D341Med (cell line): ENCODE measurements around the gene SLC9C1.

Experiments used
- DNase-seq: peaks from one replicate; pipeline ENCODE4 v3.0.0; 2012; ENCODE audit warnings: low spot score

SLC9C1 gene

DNA sequence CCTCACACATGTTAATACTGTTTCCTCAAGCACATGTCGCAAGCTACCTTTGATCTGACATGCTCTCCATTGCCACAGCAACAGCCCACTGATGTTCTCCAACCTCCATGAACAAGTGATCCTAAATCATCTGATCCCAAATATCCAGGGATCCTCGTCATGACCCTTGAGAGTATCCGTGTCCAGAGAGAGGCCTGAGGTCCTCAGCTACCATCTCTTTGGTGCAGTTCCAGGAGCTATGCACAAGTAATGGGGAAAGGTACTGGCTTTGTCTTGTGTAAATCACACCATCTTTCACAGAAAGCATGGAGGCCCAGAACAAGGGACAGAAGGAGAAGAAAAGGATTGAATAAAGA is 163.4 kb downstream of the SLC9C1 start:
- no peak for DNase-seq

- DNase-seq: no peak
Observed at GRCh38 chr3:112129925-112130637, 163.9 kb downstream of the SLC9C1 start.

- DNase-seq: no peak
Observed at GRCh38 chr3:112128843-112129727, 164.9 kb downstream of the SLC9C1 start.

DNA sequence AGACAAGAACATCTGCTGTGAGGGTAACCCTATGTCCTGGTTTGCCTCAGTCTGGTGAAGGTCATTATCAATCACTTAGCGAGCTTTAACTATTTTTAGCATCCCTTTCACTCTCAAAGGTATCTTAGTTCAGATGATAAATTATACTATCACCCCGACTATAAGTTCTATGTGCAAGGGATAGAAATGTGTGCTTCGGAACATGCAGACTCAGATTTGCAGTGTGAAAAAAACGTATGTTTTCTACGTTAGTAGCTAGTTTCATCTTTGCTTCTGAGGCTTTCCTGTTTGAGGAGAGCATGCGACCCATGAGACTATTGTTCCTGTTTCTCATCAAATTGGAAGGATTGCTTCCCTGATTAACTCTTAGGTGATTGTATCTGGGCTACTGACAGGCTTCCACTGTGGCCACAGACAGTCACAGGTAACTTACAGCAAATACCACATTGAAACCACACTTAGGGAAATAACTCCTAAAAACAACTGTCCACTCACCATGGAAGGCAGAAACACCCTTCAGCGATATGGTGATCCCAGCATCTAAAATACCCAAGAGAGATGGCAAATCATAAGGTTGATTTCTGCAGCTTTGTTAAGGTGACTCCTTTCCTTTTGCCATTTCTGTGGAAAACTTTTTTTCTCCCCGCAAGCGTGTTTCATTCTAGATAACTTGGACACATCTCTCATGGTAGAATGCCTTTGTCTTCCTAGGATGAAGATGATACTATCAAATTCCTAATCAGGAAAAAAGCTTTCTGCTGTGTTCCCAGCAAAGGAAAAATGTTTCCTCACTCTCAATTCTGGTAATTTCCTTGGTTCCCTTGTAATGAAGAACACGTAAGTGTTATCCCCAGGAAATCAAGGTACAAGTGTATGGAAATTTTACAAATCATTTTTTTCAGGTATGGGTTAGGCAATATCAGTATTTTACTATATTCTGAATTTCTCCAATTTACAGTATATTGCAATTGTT is 166.2 kb downstream of the SLC9C1 start:
- DNase-seq: no peak

DNA sequence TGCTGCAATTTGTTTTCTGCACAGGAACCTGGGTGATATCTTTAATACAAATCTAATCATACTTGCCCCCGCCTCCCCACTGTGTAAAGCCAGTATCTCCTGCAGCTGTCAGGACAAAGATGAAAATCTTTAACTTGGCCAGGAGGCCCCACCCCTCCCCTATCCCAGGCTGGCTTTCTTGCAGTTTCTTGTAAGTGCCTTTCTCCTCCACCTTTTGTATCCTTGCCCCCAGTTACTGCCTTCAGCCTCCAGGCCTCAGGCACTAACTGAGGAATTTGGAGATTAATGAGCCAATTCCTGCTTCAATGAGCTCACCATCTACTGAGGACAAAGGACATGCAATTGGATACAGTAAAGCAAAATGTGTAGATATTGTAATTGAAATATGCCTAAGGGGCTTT is 167.5 kb downstream of the SLC9C1 start:
- no peak for DNase-seq

DNA sequence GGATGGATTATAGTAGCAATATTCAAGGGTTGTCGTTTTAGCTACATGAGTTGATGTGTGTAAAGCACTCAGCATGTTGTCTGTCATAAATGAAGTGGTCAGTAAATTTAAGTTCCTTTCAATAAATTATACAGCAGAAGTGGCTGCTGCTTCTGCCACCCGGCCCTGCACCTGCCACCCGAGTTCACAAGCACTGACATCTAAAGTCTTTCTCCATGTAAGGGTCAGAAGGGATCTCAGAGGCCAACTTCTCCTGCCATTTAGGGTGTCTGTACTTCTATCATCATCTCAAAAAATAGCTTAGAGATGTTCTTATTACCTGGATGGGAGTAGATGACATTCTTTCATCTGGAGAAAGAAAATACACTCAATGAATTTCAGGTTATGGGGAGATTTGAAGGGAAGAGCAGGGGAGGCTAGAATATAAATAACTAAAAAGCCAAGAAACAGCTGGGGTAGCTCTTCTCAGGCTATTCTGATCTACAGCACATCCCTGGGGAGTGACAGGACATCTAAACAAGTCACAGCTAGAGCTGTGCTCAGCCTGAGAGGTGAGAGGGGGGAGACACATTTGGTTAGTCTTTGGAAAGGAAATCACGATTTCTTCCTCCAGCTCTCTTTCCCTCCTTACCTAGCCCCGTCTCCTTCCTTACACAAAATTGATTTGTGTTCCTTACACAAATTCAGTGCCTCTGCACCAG is 169.0 kb downstream of the SLC9C1 start:
- DNase-seq: no peak

- DNase-seq: no peak
Observed at GRCh38 chr3:112123548-112123947, 170.5 kb downstream of the SLC9C1 start.

GRCh38 chr3:112122870-112123269 is 171.1 kb downstream of the SLC9C1 start:
- DNase-seq: no peak

GRCh38 chr3:112121577-112122547 is 172.2 kb downstream of the SLC9C1 start:
- no peak for DNase-seq

DNA sequence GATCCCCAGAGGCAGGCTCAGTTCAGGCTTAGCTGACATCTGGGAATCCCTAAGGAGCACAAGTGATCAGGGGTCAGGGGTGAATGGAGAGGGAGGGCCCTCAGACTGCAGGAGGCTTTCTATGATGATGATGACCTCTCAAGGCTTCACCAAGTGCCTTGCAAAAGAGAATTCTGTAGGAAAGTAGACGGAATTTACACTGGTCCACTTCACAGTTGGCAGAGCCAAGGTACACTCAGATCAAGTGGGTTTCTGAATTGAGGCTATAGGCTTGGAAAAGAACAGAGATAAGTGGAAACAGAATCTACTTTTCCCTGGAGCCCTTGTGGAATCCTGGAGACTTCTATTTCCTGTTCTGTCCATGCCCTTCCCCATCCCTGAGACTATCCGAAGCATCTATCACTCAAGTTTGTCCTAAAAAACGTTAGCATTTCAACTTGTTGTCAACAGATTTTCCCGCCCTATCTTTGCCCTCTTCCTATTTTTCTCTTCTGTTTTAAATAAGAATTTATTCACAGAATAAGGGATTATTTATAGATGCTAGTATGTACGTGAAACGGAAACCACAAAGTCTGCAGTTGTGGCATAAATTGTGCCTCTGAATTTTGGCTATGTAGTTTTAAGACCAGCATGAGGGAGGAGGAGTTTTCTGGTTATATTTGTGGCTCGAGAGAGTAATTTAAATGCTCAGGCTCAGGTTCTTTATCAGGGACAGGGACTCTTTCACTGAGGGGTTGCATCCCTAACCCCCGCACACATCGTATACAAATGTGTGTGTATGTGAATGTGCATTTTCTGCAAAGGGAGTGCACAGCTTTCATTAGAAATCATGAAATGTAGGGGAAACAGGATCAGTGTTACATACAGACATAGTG is 173.8 kb downstream of the SLC9C1 start:
- no peak for DNase-seq

DNA sequence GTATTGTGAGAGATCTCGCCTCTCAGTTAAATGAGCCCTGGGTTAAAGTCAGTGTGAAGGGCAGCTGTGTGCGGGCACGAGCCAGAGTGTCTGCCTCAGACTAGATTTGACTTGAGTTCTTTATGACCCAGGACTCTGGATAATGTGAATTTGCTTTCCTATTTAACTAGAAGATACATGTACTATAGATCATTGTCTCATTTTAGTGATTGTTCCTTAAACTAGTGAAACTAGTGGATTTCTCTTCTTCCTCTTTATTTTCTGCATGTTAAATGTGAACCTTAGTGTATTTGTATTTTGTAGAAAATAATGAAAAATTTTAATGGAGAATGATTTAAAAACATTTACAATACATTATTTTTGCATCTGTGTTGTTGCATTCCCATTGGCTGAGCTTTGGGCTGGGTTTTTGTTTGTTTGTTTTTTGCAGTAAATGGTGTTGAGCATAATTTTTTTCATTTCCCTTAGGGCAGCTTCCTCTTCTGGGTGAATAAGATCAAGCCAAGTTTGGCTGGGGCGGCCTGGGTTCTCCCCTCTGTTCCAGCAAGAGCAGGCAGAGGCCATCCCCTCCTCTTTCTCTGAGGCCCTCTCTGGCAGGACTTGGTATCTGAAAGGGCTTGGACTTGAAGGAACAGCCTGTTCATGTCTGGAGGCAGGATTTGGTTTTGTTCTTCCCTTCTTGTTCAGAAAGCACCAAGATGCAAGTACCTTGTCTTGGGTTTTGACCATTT is 176.0 kb downstream of the SLC9C1 start:
- DNase-seq: no peak

DNA sequence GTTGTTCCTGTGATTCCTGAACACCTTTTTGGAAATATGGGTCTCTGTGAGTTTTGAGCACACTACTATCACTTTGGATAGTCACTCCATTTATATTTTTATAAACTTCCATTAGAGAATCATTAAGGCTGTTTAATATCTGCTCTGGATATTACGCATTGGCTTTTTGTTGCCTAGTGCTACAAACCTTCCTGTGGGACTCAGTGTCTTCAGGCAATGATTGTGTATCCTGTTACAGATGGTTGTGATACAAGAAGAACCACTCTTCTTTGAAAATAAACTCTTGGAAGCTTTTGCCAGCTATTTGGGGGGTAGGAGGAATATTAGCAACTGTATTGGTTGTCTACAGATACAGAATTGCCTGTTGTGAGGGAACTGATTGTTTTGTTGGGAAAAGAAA is 176.6 kb downstream of the SLC9C1 start:
- no peak for DNase-seq

DNA sequence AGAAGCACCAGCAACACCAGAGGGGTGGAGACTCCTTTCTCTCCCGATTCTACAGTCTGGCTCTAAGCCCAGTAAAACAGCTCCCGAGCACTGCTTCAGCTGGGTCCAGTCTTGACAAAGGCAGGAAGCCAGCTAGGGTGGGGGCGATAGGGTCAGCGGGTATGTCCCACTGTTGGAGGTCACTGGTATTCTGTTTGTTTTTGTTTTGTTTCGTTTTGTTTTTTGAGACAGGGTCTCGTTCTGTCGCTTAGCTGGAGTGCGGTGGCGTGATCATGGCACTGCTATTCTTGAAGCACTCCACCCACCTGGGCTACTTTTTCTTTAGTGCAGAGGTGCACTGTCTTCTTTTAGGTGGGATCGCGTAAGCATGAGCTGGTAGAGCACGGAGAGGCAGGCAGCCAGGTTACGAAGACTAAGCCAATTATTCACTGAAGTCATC is 177.2 kb downstream of the SLC9C1 start:
- DNase-seq: no peak

- no peak for DNase-seq
Observed at GRCh38 chr3:112115806-112116383, 178.1 kb downstream of the SLC9C1 start.

DNA sequence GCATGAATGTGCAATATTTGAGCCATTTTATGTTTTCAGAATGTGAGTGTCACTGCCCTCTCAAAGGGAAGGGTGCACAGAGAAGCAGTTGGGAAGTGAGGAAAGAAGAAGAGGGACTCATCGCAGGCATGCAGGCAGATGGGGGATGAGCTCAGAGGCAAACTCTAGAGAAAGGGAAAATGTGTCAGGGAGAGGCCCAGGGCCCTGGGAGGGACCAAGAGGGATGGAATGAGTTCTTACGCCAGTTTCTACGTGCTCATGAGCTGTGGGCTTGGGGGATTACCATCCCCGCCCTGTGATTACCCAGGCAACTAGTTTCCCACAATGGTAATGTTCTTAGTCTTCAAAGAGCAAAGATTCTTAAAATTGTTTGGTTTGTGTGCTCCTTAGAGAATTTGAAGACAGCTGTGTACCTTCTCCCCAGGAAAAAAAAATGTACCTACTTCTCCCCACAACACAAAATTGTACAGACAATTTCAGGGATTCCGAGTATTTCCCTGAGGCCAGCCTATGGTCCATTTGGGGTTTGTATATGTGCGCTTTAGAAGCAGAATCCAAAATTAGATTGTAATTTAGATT is 178.8 kb downstream of the SLC9C1 start:
- DNase-seq: no peak

- DNase-seq: no peak
Observed at GRCh38 chr3:112114576-112115160, 179.3 kb downstream of the SLC9C1 start.

GRCh38 chr3:112111785-112112402 is 182.1 kb downstream of the SLC9C1 start:
- peak; percentile 74 for DNase-seq
